DMS79 treated with DMSO at 0.1 percent for 48 hours (cell line): ENCODE data around the gene RNF114.
"Not testable (repeated sequence)": the region's sequence is repeated elsewhere in the genome, so short reads cannot be mapped to it uniquely, and the experiment has no call there.

ENCODE experiments used
- DNase-seq: peaks from one replicate; lab custom pipeline; 2025; lab: John Stamatoyannopoulos, UW

RNF114 gene, protein sequence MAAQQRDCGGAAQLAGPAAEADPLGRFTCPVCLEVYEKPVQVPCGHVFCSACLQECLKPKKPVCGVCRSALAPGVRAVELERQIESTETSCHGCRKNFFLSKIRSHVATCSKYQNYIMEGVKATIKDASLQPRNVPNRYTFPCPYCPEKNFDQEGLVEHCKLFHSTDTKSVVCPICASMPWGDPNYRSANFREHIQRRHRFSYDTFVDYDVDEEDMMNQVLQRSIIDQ

GRCh38 chr20:49936153-49937026 lies at the start of gene RNF114:
RNF114 (plus strand) TSS chr20:49936397; CDS start chr20:49936413, 16 bp downstream.
- DNase-seq, result peak; percentile 86

DNA sequence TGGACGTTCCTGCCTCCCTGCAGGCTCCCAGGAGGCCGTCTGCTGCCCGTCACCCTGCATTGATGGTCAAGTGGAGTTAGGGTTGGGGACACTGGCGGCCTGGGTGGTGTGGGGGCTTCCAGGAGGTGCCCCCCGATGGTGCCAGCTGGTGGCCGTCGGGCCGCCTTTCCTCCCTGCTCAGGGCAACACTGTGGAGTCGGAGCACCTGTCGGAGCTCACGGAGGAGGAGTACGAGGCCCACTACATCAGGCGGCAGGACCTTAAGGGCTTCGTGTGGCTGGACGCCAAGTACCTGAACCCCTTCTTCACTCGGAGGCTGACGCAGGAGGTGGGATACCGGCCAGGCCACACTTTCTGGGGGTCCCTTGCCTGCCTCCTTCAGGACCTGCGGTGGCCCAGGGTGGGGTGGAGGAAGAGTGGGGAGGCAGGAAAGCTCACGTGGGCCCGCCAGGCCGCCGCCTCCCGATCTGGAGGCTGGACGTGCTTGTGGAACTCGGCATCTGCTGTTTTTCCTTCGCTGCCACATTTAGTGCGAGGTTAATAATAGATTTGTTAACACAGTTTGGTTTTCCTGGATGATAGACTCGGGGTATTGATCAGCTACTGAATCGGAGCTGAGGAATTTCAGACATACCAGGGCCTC lies 49.5 kb upstream of the RNF114 start:
- DNase-seq, result no peak

GRCh38 chr20:49887251-49888211 lies 48.7 kb upstream of the RNF114 start:
- no peak for DNase-seq

DNA sequence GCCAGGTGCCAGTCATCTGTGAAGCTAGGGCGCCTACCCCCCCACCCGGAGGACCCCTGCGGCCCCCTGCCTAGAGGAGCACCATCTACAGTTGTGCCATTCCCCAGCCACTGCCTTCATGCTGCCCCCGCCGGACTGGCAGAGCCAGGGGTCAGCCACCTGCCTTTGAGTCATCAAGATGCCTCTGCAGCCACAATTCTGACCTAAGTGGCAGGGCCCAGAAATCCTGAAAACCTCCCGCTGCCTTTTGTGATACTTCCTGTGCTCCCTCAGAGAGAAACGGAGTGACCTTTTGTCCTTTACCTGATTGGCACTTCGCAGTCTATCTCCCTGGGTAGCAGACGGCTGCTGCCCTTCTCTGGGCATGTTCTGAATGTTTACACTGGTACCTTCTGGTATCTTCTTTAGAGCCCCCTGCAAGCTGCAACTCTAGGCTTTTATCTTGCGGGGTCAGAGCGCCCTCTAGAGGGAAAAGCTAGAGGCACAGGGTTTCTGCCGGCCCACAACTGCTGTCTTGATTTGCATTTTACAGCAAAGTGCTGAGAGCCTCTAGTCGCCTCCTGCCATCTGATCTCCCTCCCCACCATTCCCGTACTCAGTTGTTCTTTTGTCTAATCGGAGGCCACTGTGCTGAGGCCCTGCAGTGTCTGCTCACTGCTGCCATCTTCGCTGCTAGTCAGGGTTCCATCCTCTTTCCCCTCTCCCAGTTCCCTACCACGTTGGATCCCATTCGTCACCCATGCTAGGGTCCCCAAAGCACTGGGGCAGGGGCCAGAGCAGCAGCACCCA lies 47.8 kb upstream of the RNF114 start:
- DNase-seq, result peak; percentile 3

GRCh38 chr20:49889001-49889934 lies 46.9 kb upstream of the RNF114 start:
- no peak for DNase-seq

GRCh38 chr20:49889935-49890333 lies 46.3 kb upstream of the RNF114 start:
- DNase-seq, result no peak

GRCh38 chr20:49890471-49891361 lies 45.5 kb upstream of the RNF114 start:
- no peak for DNase-seq

- DNase-seq, result no peak
Measured at GRCh38 chr20:49891476-49892110, 44.6 kb upstream of the RNF114 start.

DNA sequence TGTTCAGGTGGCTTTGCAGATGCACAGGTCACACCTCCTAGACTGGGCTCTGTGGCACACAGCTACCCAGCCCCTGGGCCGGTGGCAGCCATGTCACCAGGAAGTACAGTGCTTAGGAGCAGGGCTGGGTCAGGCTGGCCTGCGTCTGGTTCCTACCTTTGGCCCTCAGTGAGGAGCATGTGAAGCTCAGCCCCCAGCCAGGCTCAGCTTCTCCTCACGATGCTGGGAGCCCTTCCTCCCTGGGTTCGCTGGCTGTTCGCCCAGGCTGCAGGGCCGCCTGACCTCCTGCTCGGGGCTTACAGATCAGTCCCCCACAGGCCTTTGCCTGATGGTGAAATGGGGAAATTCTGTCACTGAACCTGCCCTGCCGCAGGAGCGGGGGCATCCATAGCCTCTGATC lies 43.9 kb upstream of the RNF114 start:
- no peak for DNase-seq

DNA sequence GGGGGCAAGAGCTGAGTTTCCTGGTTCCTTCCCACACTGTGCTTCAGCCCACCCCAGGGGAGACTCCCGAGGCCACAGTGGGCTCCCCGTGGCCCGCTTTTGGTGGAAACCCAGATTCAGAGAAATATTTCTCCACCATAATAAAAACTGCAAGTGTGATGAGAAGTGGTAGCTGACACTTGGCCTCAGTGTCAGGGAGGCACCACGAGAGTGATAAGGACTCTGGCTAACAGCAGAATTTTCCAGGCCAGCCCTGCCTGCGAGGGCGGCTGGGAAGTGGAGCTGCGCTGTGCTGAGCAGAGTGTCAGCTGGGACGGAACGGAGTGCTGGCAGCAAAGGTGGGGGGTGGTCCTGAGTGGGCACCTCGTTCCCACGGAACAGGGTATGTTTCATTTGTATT lies 43.4 kb upstream of the RNF114 start:
- no peak for DNase-seq

DNA sequence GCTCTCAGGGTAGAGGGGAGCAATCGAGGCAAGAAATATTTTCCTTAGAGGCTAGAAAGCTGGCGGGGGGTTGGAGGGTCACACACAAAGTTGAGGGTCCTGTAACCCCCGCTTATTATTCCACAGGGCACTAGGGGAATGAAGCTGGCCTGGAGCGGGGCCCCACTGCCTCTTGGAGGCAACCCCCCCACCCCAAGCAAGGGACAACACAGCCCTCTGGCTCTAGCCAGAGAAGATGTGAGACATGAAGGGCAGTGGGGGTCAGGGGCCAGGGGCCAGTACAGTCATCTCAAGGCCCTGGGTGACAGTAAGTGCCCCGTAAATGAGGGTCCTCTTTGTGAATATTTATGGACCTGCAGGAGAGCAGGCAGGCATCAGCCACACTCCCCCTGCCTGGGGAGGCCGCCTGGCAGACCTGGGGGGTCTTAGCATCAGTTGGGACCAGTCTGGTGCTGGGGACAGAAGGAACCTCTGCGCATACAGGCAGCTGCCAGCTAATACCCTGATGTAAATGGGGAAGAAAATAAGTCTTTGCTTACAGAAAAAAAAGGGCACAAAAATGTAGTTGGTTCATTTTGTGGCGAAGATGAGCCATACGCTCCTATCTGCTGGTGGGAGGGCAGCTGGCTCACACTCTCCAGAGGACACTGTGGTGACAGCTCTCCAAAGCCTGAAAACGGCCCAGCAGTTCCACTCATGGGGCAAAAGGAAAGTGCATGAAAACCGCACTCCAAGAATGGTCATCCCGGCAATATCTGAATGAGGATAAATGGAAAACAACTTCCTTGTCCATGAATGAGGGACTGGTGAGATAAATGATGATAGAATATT lies 42.7 kb upstream of the RNF114 start:
- DNase-seq, result no peak

GRCh38 chr20:49894073-49894470 lies 42.1 kb upstream of the RNF114 start:
- no peak for DNase-seq

DNA sequence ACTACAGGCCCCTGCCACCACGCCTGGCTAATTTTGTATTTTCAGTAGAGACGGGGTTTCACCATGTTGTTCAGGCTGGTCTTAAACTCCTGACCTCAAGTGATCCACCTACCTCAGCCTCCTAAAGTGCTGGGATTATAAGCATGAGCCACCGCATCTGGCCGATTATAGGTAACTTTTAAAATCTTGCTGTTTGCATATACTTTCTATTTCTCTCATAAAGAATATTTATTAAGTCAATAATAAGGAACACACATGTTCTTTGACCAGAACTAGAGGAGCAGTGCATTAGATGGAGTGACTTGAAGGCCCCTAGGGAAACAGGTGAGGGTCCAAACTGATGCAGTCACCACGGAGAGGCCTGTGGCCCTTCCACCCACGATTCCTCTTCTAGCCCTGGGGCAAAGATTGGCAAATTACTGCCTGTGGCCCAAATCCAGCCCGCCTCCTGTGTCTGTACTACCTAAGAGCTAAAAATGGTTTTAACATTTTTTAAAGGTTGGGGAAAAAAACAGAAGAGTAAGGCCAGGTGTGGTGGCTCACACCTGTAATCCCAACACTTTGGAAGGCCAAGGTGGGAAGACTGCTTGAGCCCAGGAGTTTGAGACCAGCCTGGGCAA lies 40.6 kb upstream of the RNF114 start:
- not testable (repeated sequence) for DNase-seq

DNA sequence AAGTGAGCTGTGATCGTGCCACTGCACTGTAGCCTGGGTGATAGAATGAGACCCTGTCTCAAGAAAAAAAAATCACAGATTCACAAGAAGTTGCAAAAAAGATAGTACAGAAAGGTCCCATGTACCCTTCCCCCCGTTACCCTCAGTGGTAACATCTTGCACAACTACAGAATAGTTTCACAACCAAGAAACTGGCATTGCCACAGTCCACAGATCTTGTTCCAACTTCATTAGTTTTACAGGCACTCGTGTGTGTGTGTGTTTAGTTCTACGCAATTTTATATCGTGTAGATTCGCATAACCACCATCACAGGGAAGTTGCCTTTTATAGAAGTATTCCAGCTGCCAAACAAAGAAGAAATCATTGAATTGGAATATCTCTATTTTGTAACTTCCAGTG lies 40.0 kb upstream of the RNF114 start:
- no peak for DNase-seq

- DNase-seq, result no peak
Measured at GRCh38 chr20:49899541-49900383, 36.4 kb upstream of the RNF114 start.

DNA sequence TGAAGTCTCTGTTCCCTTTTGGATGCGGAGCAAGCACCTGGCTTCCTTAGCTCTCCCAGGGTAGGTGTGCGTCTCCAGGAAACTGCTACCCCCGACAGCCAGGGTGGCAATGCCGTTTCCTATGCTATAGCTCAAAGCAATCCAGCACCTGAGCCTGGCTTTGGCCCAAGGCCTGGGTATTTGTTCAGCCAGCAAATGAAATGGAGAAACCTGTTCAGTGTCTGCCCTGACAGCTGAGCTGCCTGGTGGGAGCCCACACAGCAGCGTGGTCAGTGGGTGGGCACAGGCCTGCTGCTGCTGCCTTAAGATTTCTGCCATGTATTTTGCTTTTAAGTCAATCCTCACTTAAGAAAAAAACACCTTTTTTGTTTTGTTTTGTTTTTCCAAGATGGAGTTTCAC lies 34.6 kb upstream of the RNF114 start:
- no peak for DNase-seq
